Mesenchymal stem cell (in vitro differentiated cells and primary cell): Measurements from ENCODE around the gene IFT74.

Experiments used
- DNase-seq: peaks from one replicate; pipeline ENCODE4 v3.0.0-alpha.2; 2013
- H2AFZ ChIP-seq: one replicate; pipeline ENCODE4 v1.6.1; 2013; ENCODE audit warnings: low read depth, mild to moderate bottlenecking, control low read depth, inconsistent platforms, low read length, moderate library complexity
- H2AK5ac ChIP-seq: 2 replicates; pipeline ENCODE4 v1.6.1; 2013; ENCODE audit warnings: low read length, moderate library complexity, mild to moderate bottlenecking, inconsistent platforms; ENCODE audit not compliant: severe bottlenecking
- H2BK120ac ChIP-seq: one replicate; pipeline ENCODE4 v1.6.1; 2013; ENCODE audit warnings: low read depth, mild to moderate bottlenecking, inconsistent platforms, low read length, moderate library complexity
- H2BK12ac ChIP-seq, 2 experiments: one replicate each; pipeline ENCODE4 v1.6.1; 2013; ENCODE audit warnings: inconsistent platforms in 2 of 2, low read length in 2 of 2, mild to moderate bottlenecking in 2 of 2, moderate library complexity in 2 of 2, control low read depth in 1 of 2
- H2BK15ac ChIP-seq: one replicate; pipeline ENCODE4 v1.6.1; 2013; ENCODE audit warnings: mild to moderate bottlenecking, low read depth, inconsistent platforms; ENCODE audit not compliant: poor library complexity, severe bottlenecking
- H2BK5ac ChIP-seq: 2 replicates; pipeline ENCODE4 v1.6.1; 2013; ENCODE audit warnings: low read depth, mild to moderate bottlenecking, low read length, control low read depth, inconsistent platforms; ENCODE audit not compliant: poor library complexity, severe bottlenecking
- H3K14ac ChIP-seq, 2 experiments: one replicate each; pipeline ENCODE4 v1.6.1; 2013; ENCODE audit warnings: inconsistent platforms in 2 of 2, low read length in 2 of 2, control low read depth in 1 of 2, mild to moderate bottlenecking in 1 of 2, moderate library complexity in 1 of 2
- H3K18ac ChIP-seq, 2 experiments: one replicate each; pipeline ENCODE4 v1.6.1; 2013; ENCODE audit warnings: inconsistent platforms in 2 of 2, low read length in 2 of 2, control low read depth in 1 of 2, low read depth in 1 of 2, mild to moderate bottlenecking in 1 of 2
- H3K23ac ChIP-seq, 2 experiments: one replicate each; pipeline ENCODE4 v1.6.1; 2013; ENCODE audit warnings: inconsistent platforms in 2 of 2, low read length in 2 of 2, mild to moderate bottlenecking in 2 of 2, moderate library complexity in 2 of 2, control low read depth in 1 of 2
- H3K27ac ChIP-seq: 2 replicates; pipeline ENCODE4 v1.5.1; 2013; ENCODE audit warnings: mild to moderate bottlenecking, moderate library complexity, low read length, control low read depth, inconsistent platforms; ENCODE audit not compliant: poor library complexity, severe bottlenecking
- H3K27me3 ChIP-seq, 2 experiments: 2 replicates each; pipeline versions ENCODE4 v1.6.1 to v1.7.0; 2013; ENCODE audit warnings: low read length in 2 of 2, mild to moderate bottlenecking in 2 of 2, moderate library complexity in 2 of 2, control low read depth in 1 of 2, inconsistent platforms in 1 of 2; ENCODE audit not compliant: control insufficient read depth in 1 of 2, insufficient read depth in 1 of 2
- H3K36me3 ChIP-seq, 2 experiments: 2 replicates each; pipeline versions ENCODE4 v1.6.1 to v1.7.0; 2013; ENCODE audit warnings: low read length in 2 of 2, control low read depth in 1 of 2, inconsistent platforms in 1 of 2, low read depth in 1 of 2, mild to moderate bottlenecking in 1 of 2; ENCODE audit not compliant: insufficient read depth in 2 of 2, control insufficient read depth in 1 of 2
- H3K4ac ChIP-seq, 2 experiments: one replicate each; pipeline ENCODE4 v1.6.1; 2013; ENCODE audit warnings: inconsistent platforms in 2 of 2, low read length in 2 of 2, mild to moderate bottlenecking in 2 of 2, moderate library complexity in 2 of 2, control low read depth in 1 of 2, low read depth in 1 of 2
- H3K4me1 ChIP-seq: 2 replicates; pipeline ENCODE4 v1.6.1; 2013; ENCODE audit warnings: low read depth, low read length, control low read depth; ENCODE audit not compliant: control insufficient read depth, insufficient read depth
- H3K4me2 ChIP-seq: 2 replicates; pipeline ENCODE4 v1.6.1; 2013; ENCODE audit warnings: low read length, mild to moderate bottlenecking, inconsistent platforms; ENCODE audit not compliant: poor library complexity, severe bottlenecking
- H3K4me3 ChIP-seq, 2 experiments: 2 replicates each; pipeline versions ENCODE4 v1.5.1 to v1.7.0; 2013; ENCODE audit warnings: low read length in 2 of 2, mild to moderate bottlenecking in 2 of 2, control low read depth in 1 of 2, low read depth in 1 of 2; ENCODE audit not compliant: insufficient read depth in 1 of 2
- H3K79me1 ChIP-seq: replicated peaks from 2 replicates; pipeline ENCODE4 v1.6.1; 2013; ENCODE audit warnings: mild to moderate bottlenecking, control low read depth, low read length, inconsistent platforms; ENCODE audit not compliant: poor library complexity, severe bottlenecking
- H3K9ac ChIP-seq: 2 replicates; pipeline ENCODE4 v1.7.0; 2013; ENCODE audit warnings: mild to moderate bottlenecking, low read length, moderate library complexity
- H3K9me3 ChIP-seq: 2 replicates; pipeline ENCODE4 v1.7.0; 2013; ENCODE audit warnings: mild to moderate bottlenecking, low read length; ENCODE audit not compliant: control insufficient read depth
- H4K8ac ChIP-seq: one replicate; pipeline ENCODE4 v1.6.1; 2013; ENCODE audit warnings: inconsistent platforms, mild to moderate bottlenecking, low read length, moderate library complexity
- H4K91ac ChIP-seq: one replicate; pipeline ENCODE4 v1.6.1; 2013; ENCODE audit warnings: mild to moderate bottlenecking, low read length, inconsistent platforms
- WGBS: methylation state at CpG from one replicate; pipeline ENCODE4 v1.1.7; 2013; ENCODE audit warnings: mixed read lengths; 5-methylcytosine and 5-hydroxymethylcytosine counted together

IFT74 gene

GRCh38 chr9:27107241-27107640 lies 151.0 kb downstream of the IFT74 start:
- Histone ChIP-seq H3K79me1 (no peaks in the 10 kb centered on the region), H3K4me2 (no peak overlapping the region), H4K91ac (no peak overlapping the region), H2BK12ac (no peak overlapping the region), H3K4ac (no peak overlapping the region), H2BK120ac (no peak overlapping the region), H2AFZ (no peak overlapping the region), H2BK15ac (no peak overlapping the region), H3K36me3 (no peaks in the 10 kb centered on the region), H3K4me3 (no peak overlapping the region), H3K14ac (no peak overlapping the region), H3K23ac (no peak overlapping the region), H3K9me3 (no peaks in the 10 kb centered on the region), H3K9ac (no peak overlapping the region), H3K4me1 (no peaks in the 10 kb centered on the region), H3K27ac (no peak overlapping the region), H3K18ac (no peak overlapping the region), H2BK5ac (no peak overlapping the region), H3K27me3 (no peaks in the 10 kb centered on the region), H2AK5ac (no peak overlapping the region), H4K8ac (no peak overlapping the region)
- no peak for DNase-seq
- 95% methylated on average over 2 of the region's 2 CpGs for WGBS

GRCh38 chr9:27108981-27109541 lies 152.8 kb downstream of the IFT74 start, which contains the start of gene TEK:
Gene TEK (plus strand): TSS chr9:27109225. CDS start chr9:27109591, 366 bp downstream.
- no peak within 1 kb of the TSS for H3K14ac ChIP-seq
- no peak within 1 kb of the TSS for H2BK15ac ChIP-seq
- no peak within 1 kb of the TSS for H2AK5ac ChIP-seq
- H3K4ac ChIP-seq, result peak within 1 kb of the TSS; percentile 75 to 81
- no peaks in the 10 kb centered on the region for H3K27me3 ChIP-seq
- H2BK12ac ChIP-seq, result peak within 1 kb of the TSS in 1 of 2 experiments; percentile 63
- no peaks in the 10 kb centered on the region for H3K4me1 ChIP-seq
- no peaks in the 10 kb centered on the region for H3K79me1 ChIP-seq
- H3K18ac ChIP-seq, result peak within 1 kb of the TSS; percentile 54 to 77
- 2% methylated on average over 3 of the region's 9 CpGs for WGBS
- peak within 1 kb of the TSS in 1 of 2 experiments; percentile 75 for H3K4me3 ChIP-seq
- peak within 1 kb of the TSS; percentile 14 for H4K91ac ChIP-seq
- H3K27ac ChIP-seq, result no peak within 1 kb of the TSS
- H3K4me2 ChIP-seq, result no peak within 1 kb of the TSS
- no peak within 1 kb of the TSS for H3K23ac ChIP-seq
- no peaks in the 10 kb centered on the region for H3K36me3 ChIP-seq
- no peaks in the 10 kb centered on the region for H3K9me3 ChIP-seq
- H2BK120ac ChIP-seq, result peak within 1 kb of the TSS; percentile 39
- peak within 1 kb of the TSS; percentile 62 for H3K9ac ChIP-seq
- no peak within 1 kb of the TSS for H4K8ac ChIP-seq
- H2BK5ac ChIP-seq, result no peak within 1 kb of the TSS
- peak; percentile 78 for DNase-seq
- H2AFZ ChIP-seq, result peak within 1 kb of the TSS; percentile 29

GRCh38 chr9:27109621-27110020 lies 153.4 kb downstream of the IFT74 start:
- H4K8ac ChIP-seq, result no peak overlapping the region
- no peaks in the 10 kb centered on the region for H3K9me3 ChIP-seq
- H3K27me3 ChIP-seq, result no peaks in the 10 kb centered on the region
- H3K79me1 ChIP-seq, result no peaks in the 10 kb centered on the region
- no peak overlapping the region for H3K4me2 ChIP-seq
- H2BK120ac ChIP-seq, result peak overlapping the region; percentile 39
- H3K36me3 ChIP-seq, result no peaks in the 10 kb centered on the region
- no peaks in the 10 kb centered on the region for H3K4me1 ChIP-seq
- no peak overlapping the region for H3K14ac ChIP-seq
- no peak overlapping the region for H3K27ac ChIP-seq
- peak overlapping the region in 1 of 2 experiments; percentile 81 for H3K4ac ChIP-seq
- no peak overlapping the region for H2BK15ac ChIP-seq
- no peak overlapping the region for H2BK5ac ChIP-seq
- no peak overlapping the region for H2BK12ac ChIP-seq
- WGBS, result no CpG with 5 or more reads among the region's 2 CpGs
- no peak for DNase-seq
- H3K18ac ChIP-seq, result peak overlapping the region in 1 of 2 experiments; percentile 77
- H2AFZ ChIP-seq, result no peak overlapping the region
- H3K4me3 ChIP-seq, result peak overlapping the region in 1 of 2 experiments; percentile 75
- no peak overlapping the region for H3K23ac ChIP-seq
- peak overlapping the region; percentile 62 for H3K9ac ChIP-seq
- H4K91ac ChIP-seq, result no peak overlapping the region
- no peak overlapping the region for H2AK5ac ChIP-seq

- no peak overlapping the region for H3K9ac ChIP-seq
- H2AK5ac ChIP-seq, result no peak overlapping the region
- H3K79me1 ChIP-seq, result no peaks in the 10 kb centered on the region
- H2BK12ac ChIP-seq, result no peak overlapping the region
- no peak overlapping the region for H3K4ac ChIP-seq
- peak overlapping the region in 1 of 2 experiments; percentile 75 for H3K18ac ChIP-seq
- no peak overlapping the region for H2AFZ ChIP-seq
- no peak overlapping the region for H4K91ac ChIP-seq
- no peak overlapping the region for H2BK120ac ChIP-seq
- peak; percentile 47 for DNase-seq
- H2BK5ac ChIP-seq, result no peak overlapping the region
- H4K8ac ChIP-seq, result no peak overlapping the region
- H3K36me3 ChIP-seq, result no peaks in the 10 kb centered on the region
- no peaks in the 10 kb centered on the region for H3K9me3 ChIP-seq
- no peaks in the 10 kb centered on the region for H3K4me1 ChIP-seq
- peak overlapping the region in 1 of 2 experiments; percentile 75 for H3K4me3 ChIP-seq
- no peak overlapping the region for H3K4me2 ChIP-seq
- no peak overlapping the region for H3K23ac ChIP-seq
- no peak overlapping the region for H3K14ac ChIP-seq
- no peak overlapping the region for H2BK15ac ChIP-seq
- no peak overlapping the region for H3K27ac ChIP-seq
- no CpG with 5 or more reads among the region's 4 CpGs for WGBS
- H3K27me3 ChIP-seq, result no peaks in the 10 kb centered on the region
Measured at GRCh38 chr9:27110181-27110580, 154.0 kb downstream of the IFT74 start.
